Thoracic aorta (tissue), 2 donors: ENCODE results near the gene RASGRF1. TPM values are rescaled to one million over a fixed set of nuclear protein-coding genes. Genes with fewer than 3 reads are reported as not detected.

Source experiments
- ATAC-seq: fragments of 150-250 bp; one replicate; pipeline ENCODE4 v1.8.0; 2017; ENCODE audit warnings: low read depth; ENCODE audit not compliant: insufficient number of reproducible peaks, low FRiP score
- DNase-seq: peaks from one replicate; pipeline ENCODE4 v3.0.0-alpha.2; 2020; ENCODE audit warnings: low spot score
- H3K27ac ChIP-seq, 2 donors: fragments of 200-600 bp; sonication (generic); 1 replicate in 1 of 2; 2 replicates in 1 of 2; pipeline ENCODE4 v1.5.1; 2016; ENCODE audit warnings: mild to moderate bottlenecking in 2 of 2, moderate library complexity in 2 of 2
- H3K27me3 ChIP-seq: fragments of 200-600 bp; sonication (generic); replicated peaks from 2 replicates; pipeline ENCODE4 v1.6.0; 2016; ENCODE audit warnings: mild to moderate bottlenecking; ENCODE audit not compliant: insufficient read depth
- H3K36me3 ChIP-seq: fragments of 200-600 bp; sonication (generic); one replicate; pipeline ENCODE4 v1.5.1; 2016
- H3K4me1 ChIP-seq, 2 donors: fragments of 200-600 bp; sonication (generic); 1 replicate in 1 of 2; 2 replicates in 1 of 2; pipeline versions ENCODE4 v1.5.1 to v1.6.0; 2016; ENCODE audit warnings: low read depth in 2 of 2, mild to moderate bottlenecking in 1 of 2; ENCODE audit not compliant: control insufficient read depth in 1 of 2
- H3K4me3 ChIP-seq: fragments of 200-600 bp; sonication (generic); 2 replicates; pipeline ENCODE4 v1.5.1; 2016; ENCODE audit warnings: mild to moderate bottlenecking
- H3K9me3 ChIP-seq: fragments of 200-600 bp; sonication (generic); 2 replicates; pipeline ENCODE4 v1.5.1; 2016
- total RNA-seq, 2 donors: library from RNA; depleted of rRNA; stranded (reverse); fragments of >200 nt; gene quantifications; one replicate each; pipeline versions ENCODE4 v1.1.0 to v1.2.3, GENCODE V29; 2016
- TF ChIP-seq, protein P1 (sequence below): fragments of 200-600 bp; sonication (generic); IDR thresholded peaks from one replicate; pipeline ENCODE4 v1.5.1; 2019; ENCODE audit warnings: antibody characterized with exemption

Gene RASGRF1
- total RNA-seq, 2 donors from 2014 or later, result not detected

DNA sequence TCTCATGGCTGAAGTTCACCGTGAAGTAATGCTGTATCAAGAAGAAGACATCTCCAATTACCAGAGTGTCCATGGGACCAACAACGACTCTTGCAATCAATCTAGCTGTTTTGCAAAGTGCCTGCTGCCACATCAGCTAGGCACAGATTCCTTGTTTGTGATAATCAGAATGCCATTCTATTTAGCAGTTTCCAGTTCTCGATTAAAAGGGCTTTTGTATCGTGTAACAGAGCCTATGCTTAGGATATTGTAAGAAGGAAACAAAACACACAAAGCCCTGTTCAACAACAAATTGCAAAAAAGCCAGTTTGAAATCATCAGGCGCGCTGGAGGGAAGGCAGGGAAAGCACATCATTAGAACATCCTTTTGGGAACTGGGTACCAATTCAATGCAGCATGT lies 26.1 kb downstream of the RASGRF1 start:
- Histone ChIP-seq H3K36me3 (no peaks in the 10 kb centered on the region), H3K4me3 (no peak overlapping the region), H3K27me3 (no peaks in the 10 kb centered on the region), H3K4me1 (no peaks in the 10 kb centered on the region), H3K9me3 (no peaks in the 10 kb centered on the region), H3K27ac (no peak overlapping the region)
- ATAC-seq (no peak), DNase-seq (no peak)
- TF ChIP-seq, protein P1, sequence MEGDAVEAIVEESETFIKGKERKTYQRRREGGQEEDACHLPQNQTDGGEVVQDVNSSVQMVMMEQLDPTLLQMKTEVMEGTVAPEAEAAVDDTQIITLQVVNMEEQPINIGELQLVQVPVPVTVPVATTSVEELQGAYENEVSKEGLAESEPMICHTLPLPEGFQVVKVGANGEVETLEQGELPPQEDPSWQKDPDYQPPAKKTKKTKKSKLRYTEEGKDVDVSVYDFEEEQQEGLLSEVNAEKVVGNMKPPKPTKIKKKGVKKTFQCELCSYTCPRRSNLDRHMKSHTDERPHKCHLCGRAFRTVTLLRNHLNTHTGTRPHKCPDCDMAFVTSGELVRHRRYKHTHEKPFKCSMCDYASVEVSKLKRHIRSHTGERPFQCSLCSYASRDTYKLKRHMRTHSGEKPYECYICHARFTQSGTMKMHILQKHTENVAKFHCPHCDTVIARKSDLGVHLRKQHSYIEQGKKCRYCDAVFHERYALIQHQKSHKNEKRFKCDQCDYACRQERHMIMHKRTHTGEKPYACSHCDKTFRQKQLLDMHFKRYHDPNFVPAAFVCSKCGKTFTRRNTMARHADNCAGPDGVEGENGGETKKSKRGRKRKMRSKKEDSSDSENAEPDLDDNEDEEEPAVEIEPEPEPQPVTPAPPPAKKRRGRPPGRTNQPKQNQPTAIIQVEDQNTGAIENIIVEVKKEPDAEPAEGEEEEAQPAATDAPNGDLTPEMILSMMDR, result no peak

DNA sequence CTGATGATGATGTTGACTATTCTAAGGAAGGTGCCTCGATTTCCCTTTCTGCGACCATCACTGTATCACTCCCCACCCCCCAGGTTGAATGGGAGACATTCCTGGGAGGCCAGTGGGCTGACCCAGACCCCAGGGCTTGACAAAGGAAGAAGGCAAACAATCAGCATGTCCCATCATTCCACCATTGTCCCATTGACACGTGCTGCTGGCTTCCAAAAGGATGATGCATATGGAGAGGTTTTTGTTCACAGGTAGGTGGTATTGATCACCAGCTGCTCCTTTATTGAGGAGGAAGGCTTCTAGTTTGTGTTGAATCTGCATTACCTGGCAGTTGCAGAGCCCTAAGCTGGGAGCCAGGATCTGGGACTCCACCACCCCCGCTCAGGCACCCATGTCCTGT lies 30.4 kb downstream of the RASGRF1 start:
- Histone ChIP-seq H3K36me3 (no peaks in the 10 kb centered on the region), H3K4me3 (no peak overlapping the region), H3K27ac (no peak overlapping the region), H3K9me3 (no peaks in the 10 kb centered on the region), H3K4me1 (no peaks in the 10 kb centered on the region), H3K27me3 (no peaks in the 10 kb centered on the region)
- ATAC-seq (no peak), DNase-seq (no peak)
- TF ChIP-seq, protein P1, result no peak

DNA sequence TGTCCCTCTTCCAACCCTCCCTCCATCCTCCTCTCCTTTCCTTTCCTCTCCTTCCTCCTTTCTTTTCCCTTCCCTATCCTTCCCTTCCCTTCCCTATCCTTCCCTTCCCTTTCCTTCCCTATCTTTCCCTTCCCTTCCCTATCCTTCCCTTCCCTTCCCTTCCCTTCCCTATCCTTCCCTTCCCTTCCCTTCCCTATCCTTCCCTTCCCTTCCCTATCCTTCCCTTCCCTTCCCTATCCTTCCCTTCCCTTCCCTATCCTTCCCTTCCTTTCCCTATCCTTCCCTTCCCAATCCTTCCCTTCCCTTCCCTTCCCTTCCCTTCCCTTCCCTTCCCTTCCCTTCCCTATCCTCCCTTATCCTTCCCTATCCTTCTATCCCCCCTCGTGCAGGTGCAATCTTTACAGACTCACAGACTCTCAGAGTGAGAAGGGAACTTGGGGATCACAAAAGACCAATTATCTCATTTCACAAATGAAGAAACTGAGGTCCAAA lies 31.5 kb downstream of the RASGRF1 start:
- no peaks in the 10 kb centered on the region for H3K36me3 ChIP-seq
- no peaks in the 10 kb centered on the region for H3K9me3 ChIP-seq
- no peaks in the 10 kb centered on the region for H3K4me1 ChIP-seq
- ATAC-seq (no peak), DNase-seq (no peak)
- H3K27ac ChIP-seq, result no peak overlapping the region
- TF ChIP-seq, protein P1, result no peak
- H3K4me3 ChIP-seq, result no peak overlapping the region
- no peaks in the 10 kb centered on the region for H3K27me3 ChIP-seq

DNA sequence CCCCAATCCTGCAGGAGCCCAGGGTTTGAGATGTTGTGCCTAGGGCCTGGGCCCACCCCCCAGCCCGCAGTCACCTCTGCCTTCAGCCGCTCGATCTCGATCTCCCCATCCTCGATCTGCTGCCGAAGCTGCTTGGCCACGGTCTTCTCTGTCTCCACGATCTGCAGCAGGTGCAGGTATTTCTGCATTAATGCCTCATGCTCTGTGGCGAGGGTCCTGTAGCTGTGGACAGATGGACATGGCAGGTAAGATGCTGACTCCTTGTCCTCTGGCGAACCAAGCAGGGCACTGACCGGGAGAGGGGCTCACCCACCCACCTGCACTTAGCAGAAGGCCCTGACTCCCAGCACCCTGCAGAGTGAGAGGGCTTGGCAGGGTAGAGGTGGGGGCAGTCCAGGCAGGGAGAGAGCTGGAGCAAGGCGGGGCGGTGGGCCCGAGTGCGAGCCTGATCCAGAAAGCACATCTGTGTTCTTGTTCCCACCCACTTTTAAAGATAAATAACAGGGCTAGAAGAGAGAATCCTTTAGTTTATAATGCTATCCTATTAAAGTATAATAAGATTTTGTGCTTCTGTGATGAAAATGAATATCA lies 32.2 kb downstream of the RASGRF1 start:
- Histone ChIP-seq H3K36me3 (no peaks in the 10 kb centered on the region), H3K27ac (no peak overlapping the region), H3K9me3 (no peaks in the 10 kb centered on the region), H3K4me1 (no peaks in the 10 kb centered on the region), H3K4me3 (no peak overlapping the region), H3K27me3 (no peaks in the 10 kb centered on the region)
- DNase-seq (no peak), ATAC-seq (no peak)
- TF ChIP-seq, protein P1, result no peak

DNA sequence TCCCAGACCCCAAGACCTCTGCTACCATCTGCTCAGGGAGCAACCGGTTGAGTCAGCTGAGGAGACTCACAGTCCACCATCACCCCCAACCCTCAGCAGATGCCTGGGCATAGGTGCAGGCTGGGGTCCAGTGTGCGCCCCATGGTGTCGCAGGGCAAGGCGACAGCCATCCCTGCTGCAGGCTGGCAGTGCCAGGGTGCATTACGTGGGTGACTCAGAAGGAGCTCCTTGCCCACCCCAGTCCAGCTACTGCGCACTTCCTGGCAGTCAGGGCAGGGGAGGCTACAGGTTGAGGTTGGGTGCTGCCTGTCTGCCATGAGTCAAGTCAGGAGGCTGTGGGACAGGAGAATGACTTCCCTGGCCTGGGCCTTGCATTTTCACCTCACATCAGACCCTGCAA lies 33.5 kb downstream of the RASGRF1 start:
- no peaks in the 10 kb centered on the region for H3K4me1 ChIP-seq
- no peaks in the 10 kb centered on the region for H3K27me3 ChIP-seq
- no peak overlapping the region for H3K27ac ChIP-seq
- no peaks in the 10 kb centered on the region for H3K9me3 ChIP-seq
- H3K36me3 ChIP-seq, result no peaks in the 10 kb centered on the region
- DNase-seq (no peak), ATAC-seq (no peak)
- TF ChIP-seq, protein P1, result no peak
- no peak overlapping the region for H3K4me3 ChIP-seq
